ENCODE data around the gene CDKN2B.

Gene CDKN2B

GRCh38 chr9:21988056-21988990 lies 20.8 kb downstream of the CDKN2B start:
- TF ChIP-seq, protein P1, sequence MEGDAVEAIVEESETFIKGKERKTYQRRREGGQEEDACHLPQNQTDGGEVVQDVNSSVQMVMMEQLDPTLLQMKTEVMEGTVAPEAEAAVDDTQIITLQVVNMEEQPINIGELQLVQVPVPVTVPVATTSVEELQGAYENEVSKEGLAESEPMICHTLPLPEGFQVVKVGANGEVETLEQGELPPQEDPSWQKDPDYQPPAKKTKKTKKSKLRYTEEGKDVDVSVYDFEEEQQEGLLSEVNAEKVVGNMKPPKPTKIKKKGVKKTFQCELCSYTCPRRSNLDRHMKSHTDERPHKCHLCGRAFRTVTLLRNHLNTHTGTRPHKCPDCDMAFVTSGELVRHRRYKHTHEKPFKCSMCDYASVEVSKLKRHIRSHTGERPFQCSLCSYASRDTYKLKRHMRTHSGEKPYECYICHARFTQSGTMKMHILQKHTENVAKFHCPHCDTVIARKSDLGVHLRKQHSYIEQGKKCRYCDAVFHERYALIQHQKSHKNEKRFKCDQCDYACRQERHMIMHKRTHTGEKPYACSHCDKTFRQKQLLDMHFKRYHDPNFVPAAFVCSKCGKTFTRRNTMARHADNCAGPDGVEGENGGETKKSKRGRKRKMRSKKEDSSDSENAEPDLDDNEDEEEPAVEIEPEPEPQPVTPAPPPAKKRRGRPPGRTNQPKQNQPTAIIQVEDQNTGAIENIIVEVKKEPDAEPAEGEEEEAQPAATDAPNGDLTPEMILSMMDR (IDR thresholded peaks at IDR 0.05; ENCODE audit: control extremely low read depth, extremely low read depth, low read depth, missing control alignments): no peak
- ChIA-PET POLR2A (no interaction called here), CTCF (interaction anchor here (1.3 to 1.4 kb wide), 2 partner anchors 156 to 179 kb away, joined by 3 read pairs; no protein-coding TSS in a partner anchor)

GRCh38 chr9:21985964-21986667 lies 23.0 kb downstream of the CDKN2B start:
- DNase-seq (ENCODE audit: extremely low spot score): no peak
- TF ChIP-seq, protein P1 (IDR thresholded peaks at IDR 0.05; ENCODE audit: control extremely low read depth, extremely low read depth, low read depth, missing control alignments): no peak
- ChIA-PET CTCF (interaction anchor here (0.9 to 2.9 kb wide), 8 partner anchors 9 to 174 kb away, joined by 3 to 26 read pairs (median 4); partner anchors contain the start of genes CDKN2A, CDKN2B and CDKN2B-AS1), POLR2A (no interaction called here)

More at GRCh38 chr9:21988056-21988990, 20.8 kb downstream of the CDKN2B start:
- no peak for DNase-seq (ENCODE audit: extremely low spot score)

- TF ChIP-seq, protein P1 (IDR thresholded peaks at IDR 0.05; ENCODE audit: control extremely low read depth, extremely low read depth, low read depth, missing control alignments): no peak
- DNase-seq (ENCODE audit: extremely low spot score): no peak
- POLR2A ChIA-PET: no interaction called here
- CTCF ChIA-PET: interaction anchor here (1.4 to 2.8 kb wide), 4 partner anchors 11 to 25 kb away, joined by 3 to 13 read pairs (median 7); partner anchors contain the start of genes CDKN2A, CDKN2B and CDKN2B-AS1
These were observed 25.0 kb downstream of the CDKN2B start for GRCh38 chr9:21984101-21984500.

- POLR2A ChIA-PET: no interaction called here
- no peak for DNase-seq (ENCODE audit: extremely low spot score)
- CTCF ChIA-PET: interaction anchor here (1.3 to 2.8 kb wide), 6 partner anchors 11 to 170 kb away, joined by 3 to 13 read pairs (median 5); partner anchors contain the start of genes CDKN2A, CDKN2B and CDKN2B-AS1
- TF ChIP-seq, protein P1 (IDR thresholded peaks at IDR 0.05; ENCODE audit: control extremely low read depth, extremely low read depth, low read depth, missing control alignments): no peak
These were observed 25.6 kb downstream of the CDKN2B start for GRCh38 chr9:21983561-21983935.

- ChIA-PET CTCF (interaction anchor here (1.3 to 2.8 kb wide), 6 partner anchors 11 to 170 kb away, joined by 3 to 13 read pairs (median 5); partner anchors contain the start of genes CDKN2A, CDKN2B and CDKN2B-AS1), POLR2A (no interaction called here)
- DNase-seq (ENCODE audit: extremely low spot score): no peak
- TF ChIP-seq, protein P1 (IDR thresholded peaks at IDR 0.05; ENCODE audit: control extremely low read depth, extremely low read depth, low read depth, missing control alignments): no peak
These were observed 26.1 kb downstream of the CDKN2B start for GRCh38 chr9:21982861-21983560.

Data from GM10248 (cell line).